ENCODE measurements around the gene RBM10.

RBM10 gene

GRCh38 chrX:47146936-47147859 is 2.2 kb downstream of the RBM10 start:
- no peak for FAIRE-seq

- FAIRE-seq: no peak
These were observed 3.9 kb downstream of the RBM10 start for GRCh38 chrX:47148946-47149345.

GRCh38 chrX:47151435-47151834 is 6.4 kb downstream of the RBM10 start:
- no peak for FAIRE-seq

- no peak for FAIRE-seq
These were observed 11.8 kb downstream of the RBM10 start for GRCh38 chrX:47156611-47157520.

GRCh38 chrX:47158131-47158530 is 13.1 kb downstream of the RBM10 start:
- FAIRE-seq: no peak

GRCh38 chrX:47158781-47159180 is 13.8 kb downstream of the RBM10 start:
- FAIRE-seq: no peak

- no peak for FAIRE-seq
These were observed 15.8 kb downstream of the RBM10 start for GRCh38 chrX:47160781-47161180.

- FAIRE-seq: no peak
These were observed 18.0 kb downstream of the RBM10 start for GRCh38 chrX:47162927-47163583.

GRCh38 chrX:47164420-47164819 is 19.4 kb downstream of the RBM10 start:
- FAIRE-seq: no peak

GRCh38 chrX:47166126-47166525 is 21.1 kb downstream of the RBM10 start:
- FAIRE-seq: no peak

GRCh38 chrX:47168495-47169073 is 23.6 kb downstream of the RBM10 start:
- no peak for FAIRE-seq

- FAIRE-seq: no peak
These were observed 24.3 kb downstream of the RBM10 start for GRCh38 chrX:47169273-47169672.

GRCh38 chrX:47169726-47170515 is 24.9 kb downstream of the RBM10 start:
- no peak for FAIRE-seq

GRCh38 chrX:47170861-47171692 is 26.1 kb downstream of the RBM10 start:
- no peak for FAIRE-seq

- no peak for FAIRE-seq
These were observed 27.0 kb downstream of the RBM10 start for GRCh38 chrX:47171996-47172395.

- no peak for FAIRE-seq
These were observed 27.5 kb downstream of the RBM10 start for GRCh38 chrX:47172549-47172948.

GRCh38 chrX:47172971-47173792 is 28.2 kb downstream of the RBM10 start:
- FAIRE-seq: no peak

- FAIRE-seq: no peak
These were observed 29.4 kb downstream of the RBM10 start for GRCh38 chrX:47174376-47174775.

GRCh38 chrX:47174846-47175587 is 30.0 kb downstream of the RBM10 start:
- FAIRE-seq: no peak
